Fibroblast of lung (primary cell): ENCODE data around the gene CATSPER2.
"Not testable (repeated sequence)": the region's sequence is repeated elsewhere in the genome, so short reads cannot be mapped to it uniquely, and the experiment has no call there.

Experiments
- CTCF ChIP-seq, 2 donors: IDR thresholded peaks in 1 of 2; conservative IDR thresholded peaks in 1 of 2; 1 replicate in 1 of 2; 2 replicates in 1 of 2; pipeline ENCODE4 v1.5.1; 2011 to 2012; ENCODE audit warnings: low read length in 2 of 2, control low read depth in 1 of 2, inconsistent platforms in 1 of 2, low read depth in 1 of 2, mild to moderate bottlenecking in 1 of 2
- EZH2 ChIP-seq: IDR thresholded peaks from 2 replicates; pipeline ENCODE4 v1.5.1; 2012; ENCODE audit warnings: low read length, control low read depth, mild to moderate bottlenecking; ENCODE audit errors: missing control alignments

GRCh38 chr15:43663333-43663732 lies 14.7 kb upstream of the CATSPER2 start:
- TF ChIP-seq CTCF (conservative IDR thresholded peaks at IDR 0.05 in 1 of 2, IDR thresholded peaks at IDR 0.05 in 1 of 2; ENCODE audit: low read depth in 1 of 2, low read length in 2 of 2); EZH2: not testable (repeated sequence)
